Adrenal gland (tissue), 12 donors: Measurements from ENCODE around the gene FRRS1L. TPM values are rescaled to one million over a fixed set of nuclear protein-coding genes. Genes with fewer than 3 reads are reported as not detected.

ENCODE experiments used
- DNase-seq, 7 donors: peaks; one replicate each; pipeline ENCODE4 v3.0.0-alpha.2; 2019 to 2020
- H3K27ac ChIP-seq, 5 donors: fragments of 200-600 bp; sonication (generic) in 4 of 5; 1 replicate in 3 of 5; 2 replicates in 2 of 5; pipeline versions ENCODE4 v1.5.1 to v1.8.0; 2016 to 2020; ENCODE audit warnings: mild to moderate bottlenecking in 1 of 5
- H3K27me3 ChIP-seq: fragments of 200-600 bp; 2 replicates; pipeline ENCODE4 v1.8.0; 2021
- H3K36me3 ChIP-seq, 2 donors: fragments of 200-600 bp; replicated peaks in 1 of 2; 1 replicate in 1 of 2; 2 replicates in 1 of 2; pipeline versions ENCODE4 v1.5.1 to v1.8.0; 2018 to 2022
- H3K4me1 ChIP-seq, 2 donors: fragments of 200-600 bp; replicated peaks in 1 of 2; 1 replicate in 1 of 2; 2 replicates in 1 of 2; pipeline versions ENCODE4 v1.5.1 to v1.8.0; 2018 to 2021
- H3K4me3 ChIP-seq, 4 donors: fragments of 200-600 bp; sonication (generic) in 3 of 4; one replicate each; pipeline ENCODE4 v1.5.1; 2016 to 2018
- H3K9me3 ChIP-seq, 3 donors: fragments of 200-600 bp; sonication (generic) in 1 of 3; replicated peaks in 1 of 3; 1 replicate in 2 of 3; 2 replicates in 1 of 3; pipeline versions ENCODE4 v1.5.1 to v1.8.0; 2016 to 2021
- CTCF ChIP-seq, 6 experiments: fragments of 450-650 bp in 4 of 6; fragments of 200-600 bp in 2 of 6; sonication (generic) in 1 of 6; IDR thresholded peaks; 1 replicate in 5 of 6; 2 replicates in 1 of 6; pipeline versions ENCODE4 v1.5.1 to v1.8.0; 2016 to 2021; ENCODE audit warnings: antibody characterized with exemption in 6 of 6, mild to moderate bottlenecking in 2 of 6, moderate library complexity in 1 of 6
- POLR2A ChIP-seq, 2 donors: fragments of 450-650 bp; IDR thresholded peaks; one replicate each; pipeline ENCODE4 v1.6.1; 2017; ENCODE audit warnings: antibody characterized with exemption in 2 of 2, mild to moderate bottlenecking in 2 of 2, moderate library complexity in 1 of 2
- WGBS, 4 donors: extraction: QIAGEN DNeasy Blood & Tissue Kit in 2 of 4; methylation state at CpG; one replicate each; pipeline versions ENCODE4 v1.1.5 to v1.1.7; 2013 to 2017; 5-methylcytosine and 5-hydroxymethylcytosine counted together
- intact Hi-C, 2 donors: fragments of 100-400 bp; cut with DNase I; formaldehyde crosslinking; loops; one replicate each; pipeline versions ENCODE4 v1.14.1 to v1.15.0; 2022 to 2023
- polyA plus RNA-seq, 3 donors: library from polyadenylated mRNA; stranded (reverse); fragments of 200-250 nt in 2 of 3; fragments of 350-450 nt in 1 of 3; fragmentation: Illumina TruSeq in 1 of 3; extraction: RNeasy Lipid Tissue Mini Kit (QIAGEN cat#74804) in 1 of 3; gene quantifications; one replicate each; pipeline ENCODE4 v1.2.3, GENCODE V29; 2013 to 2014
- total RNA-seq, 9 donors: library from RNA; depleted of rRNA in 4 of 9; stranded (reverse); fragments of >200 nt in 4 of 9; fragments of 120-200 nt in 1 of 9; fragmentation: NEBNext Ultra II Directional in 1 of 9; extraction: Animal tissue kit (Norgen Biotek cat#: 25700) in 1 of 9; gene quantifications; one replicate each; pipeline versions ENCODE4 v1.1.0 to v1.2.4, GENCODE V29; 2013 to 2023
- donor health status: healthy with polysubstance abuse.
- donor health status: Bipolar disorder and iron deficiency.
- donor health status: DM: yes; HTN: yes; CAD: no.
- donor health status: DM: no; HTN: no; CAD: no.
- donor health status: DM: no; HTN: no; CAD: no.
- donor health status: DM: yes; HTN: yes; CAD: no.

Gene FRRS1L
- total and polyA plus RNA-seq, 12 donors, result 2.9 to 24.8 (median 14.8) TPM

- Histone ChIP-seq H3K4me1 (peaks cover 54 to 78% of the 10 kb centered on the region in 2 donors), H3K9me3 (peaks cover 0 to 5% (median 0%) of the 10 kb centered on the region in 3 donors), H3K36me3 (peaks cover 0 to 7% of the 10 kb centered on the region in 2 donors), H3K4me3 (no peak overlapping the region), H3K27ac (peak overlapping the region in 4 of 5 donors; percentile 28 to 83 (median 36)), H3K27me3 (no peaks in the 10 kb centered on the region)
- 33 to 46% (median 34%) methylated on average over 3 of the region's 3 CpGs for WGBS, 4 donors
- intact Hi-C loops, result no loop called here
- DNase-seq, result no peak
- no peak for TF ChIP-seq POLR2A (IDR thresholded peaks at IDR 0.05)
Measured at GRCh38 chr9:109101810-109102209, 65.2 kb downstream of the FRRS1L start.

- WGBS, 4 donors, result 62 to 72% (median 68%) methylated on average over 3 of the region's 3 CpGs
- no peak overlapping the region for H3K4me3 ChIP-seq
- H3K27me3 ChIP-seq, result no peaks in the 10 kb centered on the region
- H3K27ac ChIP-seq, result peak overlapping the region in 3 of 5 donors; percentile 28 to 83 (median 31)
- TF ChIP-seq CTCF (IDR thresholded peaks at IDR 0.05), result no peak
- TF ChIP-seq POLR2A (IDR thresholded peaks at IDR 0.05), result no peak
- intact Hi-C loops, result no loop called here
- peaks cover 0 to 7% of the 10 kb centered on the region in 2 donors for H3K36me3 ChIP-seq
- DNase-seq, result no peak
- H3K4me1 ChIP-seq, result peaks cover 54 to 78% of the 10 kb centered on the region in 2 donors
- H3K9me3 ChIP-seq, result peaks cover 0 to 5% (median 0%) of the 10 kb centered on the region in 3 donors
Measured at GRCh38 chr9:109101202-109101595, 65.8 kb downstream of the FRRS1L start.

GRCh38 chr9:109100543-109101201, 66.4 kb downstream of the FRRS1L start:
- Histone ChIP-seq H3K36me3 (peaks cover 0 to 6% of the 10 kb centered on the region in 2 donors), H3K4me1 (peaks cover 55 to 78% of the 10 kb centered on the region in 2 donors), H3K27ac (peak overlapping the region in 1 of 5 donors; percentile 83), H3K27me3 (no peaks in the 10 kb centered on the region), H3K4me3 (no peak overlapping the region), H3K9me3 (peaks cover 0 to 5% (median 0%) of the 10 kb centered on the region in 3 donors)
- DNase-seq, result no peak
- TF ChIP-seq POLR2A (IDR thresholded peaks at IDR 0.05), result no peak
- TF ChIP-seq CTCF (IDR thresholded peaks at IDR 0.05), result no peak
- 79 to 94% (median 92%) methylated on average over 3 of the region's 3 CpGs for WGBS, 4 donors
- intact Hi-C loops, result no loop called here

GRCh38 chr9:109098960-109099308, 68.1 kb downstream of the FRRS1L start:
- H3K4me3 ChIP-seq, result peak overlapping the region in 1 of 4 donors; percentile 13
- H3K27ac ChIP-seq, result peak overlapping the region; percentile 0 to 83 (median 65)
- peak in 1 of 7 donors; percentile 32 for DNase-seq
- WGBS, 4 donors, result 45 to 53% (median 51%) methylated on average over 2 of the region's 2 CpGs
- peaks cover 0 to 5% (median 0%) of the 10 kb centered on the region in 3 donors for H3K9me3 ChIP-seq
- no peak for TF ChIP-seq CTCF (IDR thresholded peaks at IDR 0.05)
- no peak for TF ChIP-seq POLR2A (IDR thresholded peaks at IDR 0.05)
- no peaks in the 10 kb centered on the region for H3K36me3 ChIP-seq
- H3K4me1 ChIP-seq, result peaks cover 62 to 87% of the 10 kb centered on the region in 2 donors
- intact Hi-C loops, result no loop called here
- H3K27me3 ChIP-seq, result no peaks in the 10 kb centered on the region
